WTC11 (cell line): ENCODE results near the gene ULK4. TPM values are rescaled to one million over a fixed set of nuclear protein-coding genes. Genes with fewer than 3 reads are reported as not detected.

ENCODE experiments used
- ATAC-seq: fragments of 200-7000 bp; cut with Tn5 transposase; 2 replicates; pipeline ENCODE4 v1.10.0; 2021; ENCODE audit warnings: mild to moderate bottlenecking, moderate library complexity
- CTCF ChIA-PET: fragments of 300-600 bp; sonication (Branson Sonifier 250); formaldehyde crosslinking; loops from one replicate; lab custom pipeline; 2021; ENCODE audit warnings: antibody characterized with exemption; lab: Charles Lee
- POLR2A ChIA-PET: fragments of 350-600 bp; sonication (Branson Sonifier 250); formaldehyde crosslinking; loops from one replicate; lab custom pipeline; 2021; ENCODE audit warnings: antibody characterized with exemption; lab: Charles Lee
- DNase-seq: peaks from one replicate; pipeline ENCODE4 v3.0.0; 2021; ENCODE audit warnings: low spot score
- H3K27ac Mint-ChIP-seq: 2 replicates; pipeline ENCODE4 v1.8.0; 2021; ENCODE audit warnings: mixed read lengths
- H3K27me3 Mint-ChIP-seq: 2 replicates; pipeline ENCODE4 v1.8.0; 2021; ENCODE audit warnings: low read depth, mild to moderate bottlenecking, moderate library complexity, mixed read lengths
- H3K36me3 Mint-ChIP-seq: 2 replicates; pipeline ENCODE4 v1.8.0; 2021; ENCODE audit warnings: mixed read lengths
- H3K4me1 Mint-ChIP-seq: 2 replicates; pipeline ENCODE4 v1.8.0; 2022; ENCODE audit warnings: mixed read lengths
- H3K4me3 Mint-ChIP-seq: 2 replicates; pipeline ENCODE4 v1.8.0; 2021; ENCODE audit warnings: mild to moderate bottlenecking, moderate library complexity, mixed read lengths
- H3K9me3 Mint-ChIP-seq: 2 replicates; pipeline ENCODE4 v1.8.0; 2021; ENCODE audit warnings: mixed read lengths
- ATF3 ChIP-seq: sonication (generic); formaldehyde crosslinking; conservative IDR thresholded peaks from 2 replicates; pipeline ENCODE4 v1.8.1; 2022; ENCODE audit warnings: mild to moderate bottlenecking, missing genetic modification reagents
- CREM ChIP-seq: sonication (generic); formaldehyde crosslinking; IDR thresholded peaks from 2 replicates; pipeline ENCODE4 v1.8.1; 2022; ENCODE audit warnings: mild to moderate bottlenecking, missing genetic modification reagents, moderate library complexity
- FOXP1 ChIP-seq: sonication (generic); formaldehyde crosslinking; IDR thresholded peaks from 2 replicates; pipeline ENCODE4 v1.8.0; 2022; ENCODE audit warnings: missing genetic modification reagents, mild to moderate bottlenecking, moderate library complexity, borderline replicate concordance
- HMGA2 ChIP-seq: fragments of 250-450 bp; sonication (Bioruptor Pico); IDR thresholded peaks from 2 replicates; pipeline ENCODE4 v1.4.0; 2021; ENCODE audit warnings: mild to moderate bottlenecking, moderate library complexity
- HMGXB4 ChIP-seq: sonication (generic); formaldehyde crosslinking; IDR thresholded peaks from 2 replicates; pipeline ENCODE4 v1.8.1; 2023; ENCODE audit warnings: mild to moderate bottlenecking, moderate library complexity, missing genetic modification reagents
- IRF2 ChIP-seq: sonication (generic); formaldehyde crosslinking; IDR thresholded peaks from 2 replicates; pipeline ENCODE4 v1.8.0; 2022; ENCODE audit warnings: low read depth, missing genetic modification reagents, borderline replicate concordance
- JUN ChIP-seq: sonication (generic); formaldehyde crosslinking; IDR thresholded peaks from 2 replicates; pipeline ENCODE4 v1.8.0; 2023; ENCODE audit warnings: mild to moderate bottlenecking, missing genetic modification reagents
- NFE2L1 ChIP-seq: sonication (generic); formaldehyde crosslinking; IDR thresholded peaks from 2 replicates; pipeline ENCODE4 v1.8.1; 2023; ENCODE audit warnings: missing genetic modification reagents
- NR3C1 ChIP-seq: sonication (generic); formaldehyde crosslinking; conservative IDR thresholded peaks from 2 replicates; pipeline ENCODE4 v1.8.1; 2023; ENCODE audit warnings: low read depth, mild to moderate bottlenecking, missing genetic modification reagents
- PRRX2 ChIP-seq: fragments of 250-450 bp; sonication (Bioruptor Pico); IDR thresholded peaks from 2 replicates; pipeline ENCODE4 v1.8.0; 2021; ENCODE audit warnings: mild to moderate bottlenecking
- TEAD1 ChIP-seq: sonication (generic); formaldehyde crosslinking; IDR thresholded peaks from 2 replicates; pipeline ENCODE4 v1.8.0; 2022; ENCODE audit warnings: mild to moderate bottlenecking, missing genetic modification reagents
- TEAD4 ChIP-seq: sonication (generic); formaldehyde crosslinking; IDR thresholded peaks from 2 replicates; pipeline ENCODE4 v1.8.0; 2022; ENCODE audit warnings: mild to moderate bottlenecking, missing genetic modification reagents
- ZNF219 ChIP-seq: sonication (generic); formaldehyde crosslinking; IDR thresholded peaks from 2 replicates; pipeline ENCODE4 v1.8.0; 2023; ENCODE audit warnings: missing genetic modification reagents, mild to moderate bottlenecking, borderline replicate concordance
- ZNF671 ChIP-seq: fragments of 250-450 bp; sonication (Bioruptor Pico); IDR thresholded peaks from 2 replicates; pipeline ENCODE4 v1.8.0; 2021; ENCODE audit warnings: mild to moderate bottlenecking
- total RNA-seq: library from RNA; stranded (reverse); gene quantifications from 3 replicates; pipeline ENCODE4 v1.2.3, GENCODE V29; 2021
- TF ChIP-seq, protein P1 (sequence below): fragments of 250-450 bp; sonication (Bioruptor Pico); IDR thresholded peaks from 2 replicates; pipeline ENCODE4 v1.9.0; 2021; ENCODE audit warnings: mild to moderate bottlenecking
- TF ChIP-seq, protein P2 (sequence below): sonication (generic); formaldehyde crosslinking; IDR thresholded peaks from 2 replicates; pipeline ENCODE4 v1.8.0; 2023; ENCODE audit warnings: missing genetic modification reagents, mild to moderate bottlenecking, borderline replicate concordance
- TF ChIP-seq, protein P3 (sequence below): sonication (generic); formaldehyde crosslinking; IDR thresholded peaks from 2 replicates; pipeline ENCODE4 v1.8.1; 2023; ENCODE audit warnings: mild to moderate bottlenecking, missing genetic modification reagents, moderate library complexity
- TF ChIP-seq, protein P4 (sequence below): sonication (generic); formaldehyde crosslinking; IDR thresholded peaks from 2 replicates; pipeline ENCODE4 v1.8.1; 2022; ENCODE audit warnings: low read depth, mild to moderate bottlenecking, moderate library complexity, missing genetic modification reagents, borderline replicate concordance

Gene ULK4
- total RNA-seq, 1 experiment from 2014 or later, result 9.2 TPM

GRCh38 chr3:41482134-41482533, 479.8 kb downstream of the ULK4 start (continued):
- TF ChIP-seq ATF3 (CRISPR knock-in tag) (no peak), NR3C1 (no peak), HMGXB4 (CRISPR knock-in tag) (no peak)
- TF ChIP-seq, protein P1, sequence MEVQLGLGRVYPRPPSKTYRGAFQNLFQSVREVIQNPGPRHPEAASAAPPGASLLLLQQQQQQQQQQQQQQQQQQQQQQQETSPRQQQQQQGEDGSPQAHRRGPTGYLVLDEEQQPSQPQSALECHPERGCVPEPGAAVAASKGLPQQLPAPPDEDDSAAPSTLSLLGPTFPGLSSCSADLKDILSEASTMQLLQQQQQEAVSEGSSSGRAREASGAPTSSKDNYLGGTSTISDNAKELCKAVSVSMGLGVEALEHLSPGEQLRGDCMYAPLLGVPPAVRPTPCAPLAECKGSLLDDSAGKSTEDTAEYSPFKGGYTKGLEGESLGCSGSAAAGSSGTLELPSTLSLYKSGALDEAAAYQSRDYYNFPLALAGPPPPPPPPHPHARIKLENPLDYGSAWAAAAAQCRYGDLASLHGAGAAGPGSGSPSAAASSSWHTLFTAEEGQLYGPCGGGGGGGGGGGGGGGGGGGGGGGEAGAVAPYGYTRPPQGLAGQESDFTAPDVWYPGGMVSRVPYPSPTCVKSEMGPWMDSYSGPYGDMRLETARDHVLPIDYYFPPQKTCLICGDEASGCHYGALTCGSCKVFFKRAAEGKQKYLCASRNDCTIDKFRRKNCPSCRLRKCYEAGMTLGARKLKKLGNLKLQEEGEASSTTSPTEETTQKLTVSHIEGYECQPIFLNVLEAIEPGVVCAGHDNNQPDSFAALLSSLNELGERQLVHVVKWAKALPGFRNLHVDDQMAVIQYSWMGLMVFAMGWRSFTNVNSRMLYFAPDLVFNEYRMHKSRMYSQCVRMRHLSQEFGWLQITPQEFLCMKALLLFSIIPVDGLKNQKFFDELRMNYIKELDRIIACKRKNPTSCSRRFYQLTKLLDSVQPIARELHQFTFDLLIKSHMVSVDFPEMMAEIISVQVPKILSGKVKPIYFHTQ (CRISPR knock-in tag), result no peak
- TF ChIP-seq, all 79 proteins: peak for 0

DNA sequence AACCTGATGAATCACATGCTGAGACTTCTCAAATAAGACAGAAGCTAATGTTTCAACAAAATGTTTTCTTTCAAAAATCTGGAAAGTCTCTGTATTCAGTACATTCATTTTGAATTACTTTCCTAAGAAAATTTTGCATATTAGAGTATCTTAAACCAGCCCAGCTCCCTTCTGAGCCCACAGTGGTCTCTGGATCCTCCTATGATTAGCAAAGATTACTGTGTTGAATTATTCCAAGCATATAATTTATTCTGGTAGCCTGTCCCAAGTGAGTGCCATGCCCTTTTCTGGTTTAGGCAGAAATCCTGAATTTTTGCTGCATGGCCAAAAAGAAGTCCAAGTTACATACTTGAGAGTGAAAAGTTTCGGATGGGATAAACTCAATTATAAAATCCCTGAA, 483.6 kb downstream of the ULK4 start:
- Mint-ChIP-seq H3K4me3 (no peak overlapping the region), H3K27ac (no peak overlapping the region), H3K27me3 (no peaks in the 10 kb centered on the region), H3K36me3 (peaks cover 9% of the 10 kb centered on the region), H3K9me3 (peaks cover 15% of the 10 kb centered on the region), H3K4me1 (peaks cover 28% of the 10 kb centered on the region)
- no peak for ATAC-seq
- ChIA-PET POLR2A (no interaction called here), CTCF (no interaction called here)
- DNase-seq, result no peak
- TF ChIP-seq HMGA2, result no peak
- TF ChIP-seq CREM (CRISPR knock-in tag), result no peak
- TF ChIP-seq PRRX2, result no peak
- TF ChIP-seq TEAD4 (CRISPR knock-in tag), result no peak
- no peak for TF ChIP-seq ZNF219 (CRISPR knock-in tag)
- TF ChIP-seq NFE2L1 (CRISPR knock-in tag), result no peak

- peaks cover 14% of the 10 kb centered on the region for H3K36me3 Mint-ChIP-seq
- no peak overlapping the region for H3K4me3 Mint-ChIP-seq
- DNase-seq, result no peak
- ChIA-PET CTCF (no interaction called here), POLR2A (no interaction called here)
- peaks cover 20% of the 10 kb centered on the region for H3K9me3 Mint-ChIP-seq
- H3K27ac Mint-ChIP-seq, result no peak overlapping the region
- ATAC-seq, result no peak; the same call in 1 of the 2 replicates
- H3K27me3 Mint-ChIP-seq, result no peaks in the 10 kb centered on the region
- peaks cover 22% of the 10 kb centered on the region for H3K4me1 Mint-ChIP-seq
- TF ChIP-seq ZNF671 (no peak), TEAD1 (CRISPR knock-in tag) (no peak), JUN (no peak), FOXP1 (CRISPR knock-in tag) (no peak), IRF2 (CRISPR knock-in tag) (no peak)
- TF ChIP-seq, protein P1 (CRISPR knock-in tag), result no peak
- TF ChIP-seq, protein P2, sequence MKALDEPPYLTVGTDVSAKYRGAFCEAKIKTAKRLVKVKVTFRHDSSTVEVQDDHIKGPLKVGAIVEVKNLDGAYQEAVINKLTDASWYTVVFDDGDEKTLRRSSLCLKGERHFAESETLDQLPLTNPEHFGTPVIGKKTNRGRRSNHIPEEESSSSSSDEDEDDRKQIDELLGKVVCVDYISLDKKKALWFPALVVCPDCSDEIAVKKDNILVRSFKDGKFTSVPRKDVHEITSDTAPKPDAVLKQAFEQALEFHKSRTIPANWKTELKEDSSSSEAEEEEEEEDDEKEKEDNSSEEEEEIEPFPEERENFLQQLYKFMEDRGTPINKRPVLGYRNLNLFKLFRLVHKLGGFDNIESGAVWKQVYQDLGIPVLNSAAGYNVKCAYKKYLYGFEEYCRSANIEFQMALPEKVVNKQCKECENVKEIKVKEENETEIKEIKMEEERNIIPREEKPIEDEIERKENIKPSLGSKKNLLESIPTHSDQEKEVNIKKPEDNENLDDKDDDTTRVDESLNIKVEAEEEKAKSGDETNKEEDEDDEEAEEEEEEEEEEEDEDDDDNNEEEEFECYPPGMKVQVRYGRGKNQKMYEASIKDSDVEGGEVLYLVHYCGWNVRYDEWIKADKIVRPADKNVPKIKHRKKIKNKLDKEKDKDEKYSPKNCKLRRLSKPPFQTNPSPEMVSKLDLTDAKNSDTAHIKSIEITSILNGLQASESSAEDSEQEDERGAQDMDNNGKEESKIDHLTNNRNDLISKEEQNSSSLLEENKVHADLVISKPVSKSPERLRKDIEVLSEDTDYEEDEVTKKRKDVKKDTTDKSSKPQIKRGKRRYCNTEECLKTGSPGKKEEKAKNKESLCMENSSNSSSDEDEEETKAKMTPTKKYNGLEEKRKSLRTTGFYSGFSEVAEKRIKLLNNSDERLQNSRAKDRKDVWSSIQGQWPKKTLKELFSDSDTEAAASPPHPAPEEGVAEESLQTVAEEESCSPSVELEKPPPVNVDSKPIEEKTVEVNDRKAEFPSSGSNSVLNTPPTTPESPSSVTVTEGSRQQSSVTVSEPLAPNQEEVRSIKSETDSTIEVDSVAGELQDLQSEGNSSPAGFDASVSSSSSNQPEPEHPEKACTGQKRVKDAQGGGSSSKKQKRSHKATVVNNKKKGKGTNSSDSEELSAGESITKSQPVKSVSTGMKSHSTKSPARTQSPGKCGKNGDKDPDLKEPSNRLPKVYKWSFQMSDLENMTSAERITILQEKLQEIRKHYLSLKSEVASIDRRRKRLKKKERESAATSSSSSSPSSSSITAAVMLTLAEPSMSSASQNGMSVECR (CRISPR knock-in tag), result no peak
- TF ChIP-seq, protein P3, sequence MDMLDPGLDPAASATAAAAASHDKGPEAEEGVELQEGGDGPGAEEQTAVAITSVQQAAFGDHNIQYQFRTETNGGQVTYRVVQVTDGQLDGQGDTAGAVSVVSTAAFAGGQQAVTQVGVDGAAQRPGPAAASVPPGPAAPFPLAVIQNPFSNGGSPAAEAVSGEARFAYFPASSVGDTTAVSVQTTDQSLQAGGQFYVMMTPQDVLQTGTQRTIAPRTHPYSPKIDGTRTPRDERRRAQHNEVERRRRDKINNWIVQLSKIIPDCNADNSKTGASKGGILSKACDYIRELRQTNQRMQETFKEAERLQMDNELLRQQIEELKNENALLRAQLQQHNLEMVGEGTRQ (CRISPR knock-in tag), result no peak
- TF ChIP-seq, protein P4, sequence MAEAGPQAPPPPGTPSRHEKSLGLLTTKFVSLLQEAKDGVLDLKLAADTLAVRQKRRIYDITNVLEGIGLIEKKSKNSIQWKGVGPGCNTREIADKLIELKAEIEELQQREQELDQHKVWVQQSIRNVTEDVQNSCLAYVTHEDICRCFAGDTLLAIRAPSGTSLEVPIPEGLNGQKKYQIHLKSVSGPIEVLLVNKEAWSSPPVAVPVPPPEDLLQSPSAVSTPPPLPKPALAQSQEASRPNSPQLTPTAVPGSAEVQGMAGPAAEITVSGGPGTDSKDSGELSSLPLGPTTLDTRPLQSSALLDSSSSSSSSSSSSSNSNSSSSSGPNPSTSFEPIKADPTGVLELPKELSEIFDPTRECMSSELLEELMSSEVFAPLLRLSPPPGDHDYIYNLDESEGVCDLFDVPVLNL (CRISPR knock-in tag), result no peak
These were observed 484.4 kb downstream of the ULK4 start for GRCh38 chr3:41477399-41478014.
